ENCODE results near the gene ZFAND5.

The ZFAND5 gene

GRCh38 chr9:72322259-72322658 is 42.7 kb downstream of the ZFAND5 start:
- no peak for DNase-seq

- DNase-seq = no peak
Observed at GRCh38 chr9:72315510-72316311, 49.3 kb downstream of the ZFAND5 start.

- DNase-seq = no peak
Observed at GRCh38 chr9:72315089-72315509, 49.9 kb downstream of the ZFAND5 start.

GRCh38 chr9:72313507-72313906 is 51.5 kb downstream of the ZFAND5 start:
- DNase-seq = no peak

- no peak for DNase-seq
Observed at GRCh38 chr9:72312386-72312987, 52.5 kb downstream of the ZFAND5 start.

- no peak for DNase-seq
Observed at GRCh38 chr9:72309364-72310133, 55.5 kb downstream of the ZFAND5 start.

GRCh38 chr9:72306761-72307160 is 58.2 kb downstream of the ZFAND5 start:
- DNase-seq = no peak

GRCh38 chr9:72305707-72306106 is 59.3 kb downstream of the ZFAND5 start:
- no peak for DNase-seq

- DNase-seq = no peak
Observed at GRCh38 chr9:72305102-72305546, 59.9 kb downstream of the ZFAND5 start.

GRCh38 chr9:72304538-72304937 is 60.5 kb downstream of the ZFAND5 start:
- no peak for DNase-seq
